ENCODE results near the gene SORCS2. TPM values are rescaled to one million over a fixed set of nuclear protein-coding genes. Genes with fewer than 3 reads are reported as not detected.

SORCS2 gene
- total RNA-seq, 2 donors from 2014 or later = 1.5 to 1.7 TPM

GRCh38 chr4:7183780-7184460 is 8.4 kb upstream of the SORCS2 start:
- no peaks in the 10 kb centered on the region for H3K27me3 ChIP-seq
- no peak overlapping the region for H3K4me3 ChIP-seq
- no peaks in the 10 kb centered on the region for H3K36me3 ChIP-seq
- no peaks in the 10 kb centered on the region for H3K4me1 ChIP-seq
- H3K9me3 ChIP-seq = peaks cover 0 to 11% of the 10 kb centered on the region in 2 donors
- TF ChIP-seq CTCF (IDR thresholded peaks at IDR 0.05) = no peak
- DNase-seq (ENCODE audit: low spot score) = no peak
- no peak overlapping the region for H3K27ac ChIP-seq

- no peak for DNase-seq (ENCODE audit: low spot score)
- no peaks in the 10 kb centered on the region for H3K36me3 ChIP-seq
- TF ChIP-seq CTCF (IDR thresholded peaks at IDR 0.05) = no peak
- H3K27ac ChIP-seq = no peak overlapping the region
- no peaks in the 10 kb centered on the region for H3K27me3 ChIP-seq
- no peaks in the 10 kb centered on the region for H3K4me1 ChIP-seq
- no peak overlapping the region for H3K4me3 ChIP-seq
- H3K9me3 ChIP-seq = no peaks in the 10 kb centered on the region
Measured at GRCh38 chr4:7185487-7186030, 6.8 kb upstream of the SORCS2 start.

GRCh38 chr4:7186031-7186430 is 6.3 kb upstream of the SORCS2 start:
- Histone ChIP-seq H3K4me1 (no peaks in the 10 kb centered on the region), H3K27me3 (no peaks in the 10 kb centered on the region), H3K36me3 (no peaks in the 10 kb centered on the region), H3K4me3 (no peak overlapping the region), H3K9me3 (no peaks in the 10 kb centered on the region), H3K27ac (no peak overlapping the region)
- peak in 1 of 2 donors; percentile 48 for TF ChIP-seq CTCF (IDR thresholded peaks at IDR 0.05)
- no peak for DNase-seq (ENCODE audit: low spot score)

GRCh38 chr4:7186516-7187167 is 5.7 kb upstream of the SORCS2 start:
- H3K27me3 ChIP-seq = no peaks in the 10 kb centered on the region
- H3K4me1 ChIP-seq = no peaks in the 10 kb centered on the region
- no peak for TF ChIP-seq CTCF (IDR thresholded peaks at IDR 0.05)
- no peaks in the 10 kb centered on the region for H3K36me3 ChIP-seq
- H3K9me3 ChIP-seq = no peaks in the 10 kb centered on the region
- no peak overlapping the region for H3K27ac ChIP-seq
- H3K4me3 ChIP-seq = no peak overlapping the region
- no peak for DNase-seq (ENCODE audit: low spot score)

- no peak for TF ChIP-seq CTCF (IDR thresholded peaks at IDR 0.05)
- no peak for DNase-seq (ENCODE audit: low spot score)
- no peaks in the 10 kb centered on the region for H3K9me3 ChIP-seq
- H3K27ac ChIP-seq = no peak overlapping the region
- H3K36me3 ChIP-seq = no peaks in the 10 kb centered on the region
- H3K4me3 ChIP-seq = no peak overlapping the region
- no peaks in the 10 kb centered on the region for H3K27me3 ChIP-seq
- peaks cover 0 to 3% of the 10 kb centered on the region in 2 donors for H3K4me1 ChIP-seq
Measured at GRCh38 chr4:7187168-7187535, 5.2 kb upstream of the SORCS2 start.
